GM12878 (cell line): Measurements from ENCODE around the gene BAZ2A. TPM values are rescaled to one million over a fixed set of nuclear protein-coding genes. Genes with fewer than 3 reads are reported as not detected.

Source experiments
- ESRRA ChIP-seq: IDR thresholded peaks from 2 replicates; pipeline ENCODE4 v1.6.1; 2012; ENCODE audit warnings: mild to moderate bottlenecking, low read length, improper control_type of control experiment
- FOXK2 ChIP-seq: fragments of 450-650 bp; IDR thresholded peaks from 2 replicates; pipeline ENCODE4 v1.6.1; 2017; ENCODE audit warnings: mild to moderate bottlenecking, moderate library complexity
- IRF4 ChIP-seq: IDR thresholded peaks from 2 replicates; pipeline ENCODE4 v1.6.1; 2011; ENCODE audit warnings: low read depth, low read length
- WRNIP1 ChIP-seq: IDR thresholded peaks from 2 replicates; pipeline ENCODE4 v1.6.1; 2011; ENCODE audit warnings: low read depth, low read length, improper control_type of control experiment, borderline replicate concordance
- ZBED1 ChIP-seq: IDR thresholded peaks from 2 replicates; pipeline ENCODE4 v1.6.1; 2016; ENCODE audit warnings: borderline replicate concordance
- polyA plus RNA-seq, 11 experiments: library from polyadenylated mRNA; depleted of rRNA in 4 of 11; unstranded in 6 of 11; stranded (reverse) in 5 of 11; fragments of >200 nt; fragmentation: Nextera tagmentation in 4 of 11; fragmentation: Illumina TruSeq in 1 of 11; extraction: Ambion mirVana in 4 of 11; extraction: Trizol in 1 of 11; gene quantifications; 1 replicate in 1 of 11; 2 replicates in 10 of 11; pipeline versions ENCODE4 v1.2.1 to v1.2.3, GENCODE V29; 2011 to 2016; ENCODE audit warnings: inconsistent platforms in 2 of 11, missing spikeins in 2 of 11, low read depth in 1 of 11
- total RNA-seq, 4 experiments: library from RNA; depleted of rRNA in 3 of 4; stranded (reverse); fragments of >200 nt in 3 of 4; fragmentation: Illumina TruSeq in 1 of 4; extraction: Trizol in 1 of 4; gene quantifications; 2 replicates each; pipeline versions ENCODE4 v1.2.1 to v1.2.3, GENCODE V29; 2013 to 2021
- TF ChIP-seq, protein P1 (sequence below): IDR thresholded peaks from 2 replicates; pipeline ENCODE4 v1.6.1; 2012; ENCODE audit warnings: improper control_type of control experiment, low read depth, low read length; ENCODE audit not compliant: insufficient replicate concordance

BAZ2A gene
- total and polyA plus RNA-seq, 10 of the 15 experiments (the other 5 are each of a cell fraction or from before 2014, with no cell fraction given) = 4.8 to 90.2 (median 29.9) TPM

DNA sequence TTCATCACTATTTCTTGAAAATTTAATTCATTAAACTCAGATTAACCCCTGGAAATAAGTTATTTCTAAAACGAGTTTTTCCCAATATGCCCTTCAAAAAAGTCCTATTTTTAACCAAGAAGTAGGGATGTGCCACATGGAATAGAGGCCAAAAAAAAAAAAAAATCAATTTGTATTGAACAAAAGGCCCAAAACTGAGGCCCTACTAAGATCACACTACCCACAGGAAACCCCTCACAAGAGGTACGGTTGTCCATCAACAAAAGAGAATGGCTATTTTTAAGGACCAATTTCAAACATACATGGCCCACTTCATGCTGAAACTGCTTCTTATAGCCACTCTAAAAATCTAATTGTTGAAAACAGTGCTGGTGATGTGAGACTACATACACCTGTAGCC, 7.5 kb upstream of the BAZ2A start (continued):
- TF ChIP-seq, protein P1, sequence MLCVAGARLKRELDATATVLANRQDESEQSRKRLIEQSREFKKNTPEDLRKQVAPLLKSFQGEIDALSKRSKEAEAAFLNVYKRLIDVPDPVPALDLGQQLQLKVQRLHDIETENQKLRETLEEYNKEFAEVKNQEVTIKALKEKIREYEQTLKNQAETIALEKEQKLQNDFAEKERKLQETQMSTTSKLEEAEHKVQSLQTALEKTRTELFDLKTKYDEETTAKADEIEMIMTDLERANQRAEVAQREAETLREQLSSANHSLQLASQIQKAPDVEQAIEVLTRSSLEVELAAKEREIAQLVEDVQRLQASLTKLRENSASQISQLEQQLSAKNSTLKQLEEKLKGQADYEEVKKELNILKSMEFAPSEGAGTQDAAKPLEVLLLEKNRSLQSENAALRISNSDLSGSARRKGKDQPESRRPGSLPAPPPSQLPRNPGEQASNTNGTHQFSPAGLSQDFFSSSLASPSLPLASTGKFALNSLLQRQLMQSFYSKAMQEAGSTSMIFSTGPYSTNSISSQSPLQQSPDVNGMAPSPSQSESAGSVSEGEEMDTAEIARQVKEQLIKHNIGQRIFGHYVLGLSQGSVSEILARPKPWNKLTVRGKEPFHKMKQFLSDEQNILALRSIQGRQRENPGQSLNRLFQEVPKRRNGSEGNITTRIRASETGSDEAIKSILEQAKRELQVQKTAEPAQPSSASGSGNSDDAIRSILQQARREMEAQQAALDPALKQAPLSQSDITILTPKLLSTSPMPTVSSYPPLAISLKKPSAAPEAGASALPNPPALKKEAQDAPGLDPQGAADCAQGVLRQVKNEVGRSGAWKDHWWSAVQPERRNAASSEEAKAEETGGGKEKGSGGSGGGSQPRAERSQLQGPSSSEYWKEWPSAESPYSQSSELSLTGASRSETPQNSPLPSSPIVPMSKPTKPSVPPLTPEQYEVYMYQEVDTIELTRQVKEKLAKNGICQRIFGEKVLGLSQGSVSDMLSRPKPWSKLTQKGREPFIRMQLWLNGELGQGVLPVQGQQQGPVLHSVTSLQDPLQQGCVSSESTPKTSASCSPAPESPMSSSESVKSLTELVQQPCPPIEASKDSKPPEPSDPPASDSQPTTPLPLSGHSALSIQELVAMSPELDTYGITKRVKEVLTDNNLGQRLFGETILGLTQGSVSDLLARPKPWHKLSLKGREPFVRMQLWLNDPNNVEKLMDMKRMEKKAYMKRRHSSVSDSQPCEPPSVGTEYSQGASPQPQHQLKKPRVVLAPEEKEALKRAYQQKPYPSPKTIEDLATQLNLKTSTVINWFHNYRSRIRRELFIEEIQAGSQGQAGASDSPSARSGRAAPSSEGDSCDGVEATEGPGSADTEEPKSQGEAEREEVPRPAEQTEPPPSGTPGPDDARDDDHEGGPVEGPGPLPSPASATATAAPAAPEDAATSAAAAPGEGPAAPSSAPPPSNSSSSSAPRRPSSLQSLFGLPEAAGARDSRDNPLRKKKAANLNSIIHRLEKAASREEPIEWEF = no peak
- TF ChIP-seq WRNIP1 = no peak
- no peak for TF ChIP-seq ZBED1
- no peak for TF ChIP-seq FOXK2
- no peak for TF ChIP-seq IRF4
- TF ChIP-seq ESRRA = no peak
